ENCODE results near the gene NAA10.

The NAA10 gene

DNA sequence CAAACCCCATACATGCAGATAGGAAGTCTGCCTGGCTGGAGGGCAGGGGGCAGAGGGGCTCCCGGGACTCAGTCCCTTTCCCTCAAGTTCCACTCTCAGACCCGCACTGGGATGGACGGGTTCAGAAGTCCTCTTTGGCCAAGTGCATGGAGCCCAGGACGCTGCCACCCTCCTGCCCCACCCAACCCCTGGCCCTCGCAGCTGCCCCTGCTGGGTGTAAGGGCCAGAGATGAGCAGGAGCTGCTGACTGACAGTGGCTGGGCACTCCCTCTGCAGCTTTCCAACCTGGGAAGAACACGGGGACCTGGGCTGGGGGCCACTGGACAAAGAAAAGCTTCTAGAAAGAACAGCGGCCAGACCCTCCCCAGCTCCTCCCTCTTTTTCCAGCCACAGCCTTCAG lies 52.3 kb downstream of the NAA10 start:
- DNase-seq, result no peak

DNA sequence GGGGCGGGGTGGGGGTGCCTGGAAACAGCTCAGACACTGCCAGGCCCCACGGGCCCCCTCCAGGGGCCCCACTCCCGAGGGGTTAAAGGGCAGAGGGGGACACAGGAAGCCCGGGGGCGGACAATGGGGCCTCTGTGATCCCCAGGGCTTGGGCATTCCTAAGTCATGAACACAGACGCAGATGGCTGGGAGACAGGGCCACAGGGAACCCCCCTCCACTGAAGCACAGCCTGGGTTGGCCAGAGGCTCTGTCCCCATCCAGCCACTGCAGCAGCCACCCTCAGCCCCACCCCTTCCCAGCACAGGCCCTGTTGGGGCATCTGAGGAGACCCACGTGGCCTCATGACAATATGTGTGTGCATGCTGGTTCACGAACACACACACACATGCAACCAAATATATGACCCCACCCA lies 52.7 kb downstream of the NAA10 start:
- no peak for DNase-seq

GRCh38 chrX:153881281-153881680 lies 53.6 kb downstream of the NAA10 start:
- no peak for DNase-seq

DNA sequence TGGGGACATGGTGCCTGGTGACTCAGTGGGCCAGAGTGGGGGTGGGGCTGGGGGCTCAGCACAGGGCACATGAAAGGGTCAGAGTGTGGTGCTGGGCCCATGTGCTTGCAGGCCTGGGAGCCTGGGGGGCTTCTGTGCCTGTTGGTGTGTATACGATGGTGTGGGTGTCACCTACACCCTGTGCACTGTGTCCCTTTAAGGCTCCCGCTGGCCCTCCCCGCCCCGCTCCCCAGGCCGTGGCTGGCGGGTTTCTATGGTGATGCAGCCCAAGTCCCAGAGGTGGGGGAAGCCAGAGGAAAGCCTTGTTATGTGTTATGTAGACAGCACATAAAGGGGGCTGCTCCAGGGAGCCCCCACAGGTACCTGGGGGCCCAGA lies 54.4 kb downstream of the NAA10 start:
- DNase-seq, result no peak

DNA sequence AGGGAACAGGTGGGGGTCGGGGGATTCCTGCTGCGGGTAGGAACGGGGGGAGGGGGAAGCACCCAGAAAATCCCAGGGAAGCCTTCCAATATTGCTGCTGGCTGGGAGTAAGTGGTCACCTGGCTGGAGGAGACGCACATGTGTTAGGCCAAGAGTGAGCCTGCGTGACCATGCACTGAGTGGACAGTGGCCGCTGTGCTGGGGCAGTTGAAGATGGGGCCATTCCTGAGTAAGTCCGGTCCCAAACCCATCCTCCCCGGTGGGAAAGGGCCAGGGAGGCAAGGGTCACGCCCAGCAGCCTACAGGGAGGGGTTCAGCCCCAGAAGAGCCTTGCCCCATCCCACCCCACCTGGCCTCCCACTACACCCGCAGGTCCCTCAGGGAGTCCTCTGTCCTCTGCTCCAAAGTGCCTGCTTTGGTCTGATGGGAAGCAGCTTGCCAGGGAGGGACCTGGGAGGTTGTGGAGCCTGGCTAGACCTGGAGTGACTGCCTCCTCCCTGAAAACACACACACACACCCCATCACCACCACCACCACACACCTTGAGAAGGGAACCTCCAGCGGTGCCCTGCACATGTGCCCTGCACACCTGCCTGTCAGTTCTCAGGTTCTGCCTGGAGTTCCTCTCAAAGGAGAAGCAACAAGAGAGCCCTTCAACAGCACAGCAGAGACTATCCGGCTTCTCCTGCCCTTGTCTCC lies 54.9 kb downstream of the NAA10 start:
- no peak for DNase-seq

Measured in T-helper 1 cell (primary cell).